ACHN (cell line): Measurements from ENCODE around the gene MECR.
"Not testable (repeated sequence)": the region's sequence is repeated elsewhere in the genome, so short reads cannot be mapped to it uniquely, and the experiment has no call there.

Experiments
- DNase-seq: peaks from one replicate; pipeline ENCODE4 v3.0.0-alpha.2; 2015
- in situ Hi-C: cut with HindIII; loops from 2 replicates; pipeline ENCODE4 v1.10.0; 2017; ENCODE audit warnings: low sequenced_read_pairs, low pct_ligation_motif_present, low pct_unique_long_range_greater_than_20kb

Gene MECR

DNA sequence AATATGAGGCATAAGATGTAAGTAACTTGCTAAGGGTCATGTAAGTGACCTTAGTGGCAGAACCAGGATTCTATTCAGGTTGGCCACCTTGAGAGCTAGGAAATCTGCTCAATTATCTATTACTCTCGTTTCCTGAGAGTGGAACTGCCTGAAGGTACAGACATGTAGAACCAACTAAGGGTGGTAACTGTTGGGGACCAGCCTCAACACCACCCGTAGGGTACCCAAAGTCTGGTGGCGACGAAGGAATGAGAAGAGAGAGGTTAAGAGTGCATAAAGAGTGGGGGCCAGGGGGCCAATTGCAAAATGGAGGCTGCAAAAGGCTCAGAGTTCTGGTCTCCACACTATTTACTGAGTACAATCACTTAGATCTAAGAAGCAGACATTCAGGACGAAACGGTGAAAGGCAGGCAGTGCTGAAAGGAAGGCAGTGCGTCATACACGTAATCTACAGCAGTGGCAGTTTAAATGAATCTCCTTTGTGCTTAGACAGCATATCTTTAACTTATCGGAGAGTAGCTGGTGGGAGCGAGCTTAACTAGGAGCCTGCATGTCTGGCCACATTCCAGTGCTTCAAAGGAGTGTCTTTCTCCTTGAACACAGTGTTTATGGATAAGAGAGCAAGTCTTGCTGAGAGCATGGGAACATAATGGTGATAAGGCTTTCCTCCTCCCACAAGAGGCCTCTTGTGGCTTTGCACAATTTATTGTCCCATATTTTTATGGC, 74.0 kb downstream of the MECR start:
- DNase-seq = no peak
- in situ Hi-C loops = no loop called here

DNA sequence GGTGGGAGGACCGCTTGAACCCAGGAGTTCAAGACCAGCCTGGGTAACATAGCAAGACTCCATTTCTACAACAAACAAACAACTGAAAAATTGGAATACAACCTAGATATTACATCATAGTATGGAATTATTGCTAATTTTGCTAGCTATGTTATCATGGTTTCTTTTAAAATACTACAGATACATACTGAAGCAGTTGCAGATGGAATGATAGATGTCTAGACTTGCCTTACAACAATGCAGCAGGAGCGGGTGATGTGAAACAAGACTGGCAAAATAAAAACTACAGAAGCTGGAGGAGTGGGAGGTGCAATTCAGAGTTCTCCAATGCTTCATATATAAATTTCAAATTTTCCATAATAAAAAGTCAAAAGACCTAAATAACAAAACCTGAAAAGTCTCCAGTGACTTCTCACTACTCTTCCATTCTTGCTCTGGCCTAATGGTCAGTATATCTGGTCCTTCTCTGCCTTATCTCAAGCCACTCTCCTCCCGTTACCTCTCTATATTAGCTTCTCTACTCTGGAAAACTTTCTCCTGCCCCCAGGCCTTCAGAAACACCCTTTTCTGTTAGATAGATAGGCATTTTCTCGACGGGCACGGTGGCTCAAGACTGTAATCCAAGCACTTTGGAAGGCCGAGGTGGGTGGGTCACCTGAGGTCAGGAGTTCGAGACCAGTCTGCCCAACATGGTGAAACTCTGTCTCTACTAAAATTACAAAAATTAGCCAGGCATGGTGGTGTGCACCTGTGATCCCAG, 78.5 kb downstream of the MECR start:
- no peak for DNase-seq
- in situ Hi-C loops = no loop called here

DNA sequence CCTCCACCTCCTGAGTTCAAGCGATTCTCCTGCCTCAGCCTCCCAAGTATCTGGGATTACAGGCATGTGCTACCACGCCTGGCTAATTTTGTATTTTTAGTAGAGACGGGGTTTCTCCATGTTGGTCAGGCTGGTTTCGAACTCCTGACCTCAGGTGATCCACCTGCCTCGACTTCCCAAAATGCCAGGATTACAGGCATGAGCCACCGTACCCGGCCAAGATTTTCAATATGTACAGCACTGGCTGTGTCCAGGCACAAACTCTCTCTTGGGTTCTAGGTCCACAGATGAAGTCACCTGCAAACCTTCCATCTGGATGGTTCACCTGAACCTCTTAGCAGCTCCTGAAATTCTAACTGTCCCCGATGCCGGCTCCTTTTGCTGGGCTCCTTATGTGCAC, 80.4 kb downstream of the MECR start:
- in situ Hi-C loops, DNase-seq: not testable (repeated sequence)

DNA sequence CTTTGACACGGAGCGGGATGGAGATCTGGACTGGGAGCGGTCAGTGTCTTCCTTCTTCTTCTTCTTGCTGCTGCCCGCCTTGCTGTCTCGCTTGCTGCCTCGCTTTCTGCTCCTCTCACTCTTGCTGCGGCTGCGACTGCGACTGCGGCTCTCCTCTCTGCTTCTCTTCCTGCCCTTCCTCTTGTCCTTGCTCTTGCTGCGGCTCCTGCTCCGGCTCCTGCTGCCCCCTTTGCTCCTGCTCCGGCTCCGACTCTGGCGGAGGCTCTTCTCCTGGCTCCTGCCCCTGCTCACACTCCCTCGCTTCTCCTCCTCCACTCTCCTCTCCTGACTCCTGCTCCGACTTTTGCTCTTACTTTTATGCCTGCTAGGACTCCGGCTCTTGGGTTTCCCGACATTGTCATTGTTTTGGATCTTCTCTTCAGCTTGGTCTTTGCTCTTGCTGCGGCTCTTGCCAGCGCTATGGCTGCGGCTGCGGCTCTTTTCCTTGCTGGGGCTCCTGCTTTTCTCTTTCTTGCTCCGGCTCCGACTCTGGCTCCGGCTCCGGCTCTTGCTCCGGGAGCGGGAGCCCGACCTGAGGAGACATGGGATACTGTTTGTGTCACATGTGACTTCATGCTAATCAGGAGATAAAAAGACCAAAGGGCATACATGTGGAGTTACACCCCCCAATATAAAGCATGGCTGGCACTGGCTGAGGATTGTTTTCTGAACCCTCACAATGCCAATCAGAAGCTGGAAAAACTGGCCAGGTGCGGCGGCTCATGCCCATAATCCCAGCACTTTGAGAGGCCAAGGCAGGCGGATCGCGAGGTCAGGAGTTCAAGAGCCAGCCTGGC, 81.9 kb downstream of the MECR start:
- in situ Hi-C loops = no loop called here
- no peak for DNase-seq

DNA sequence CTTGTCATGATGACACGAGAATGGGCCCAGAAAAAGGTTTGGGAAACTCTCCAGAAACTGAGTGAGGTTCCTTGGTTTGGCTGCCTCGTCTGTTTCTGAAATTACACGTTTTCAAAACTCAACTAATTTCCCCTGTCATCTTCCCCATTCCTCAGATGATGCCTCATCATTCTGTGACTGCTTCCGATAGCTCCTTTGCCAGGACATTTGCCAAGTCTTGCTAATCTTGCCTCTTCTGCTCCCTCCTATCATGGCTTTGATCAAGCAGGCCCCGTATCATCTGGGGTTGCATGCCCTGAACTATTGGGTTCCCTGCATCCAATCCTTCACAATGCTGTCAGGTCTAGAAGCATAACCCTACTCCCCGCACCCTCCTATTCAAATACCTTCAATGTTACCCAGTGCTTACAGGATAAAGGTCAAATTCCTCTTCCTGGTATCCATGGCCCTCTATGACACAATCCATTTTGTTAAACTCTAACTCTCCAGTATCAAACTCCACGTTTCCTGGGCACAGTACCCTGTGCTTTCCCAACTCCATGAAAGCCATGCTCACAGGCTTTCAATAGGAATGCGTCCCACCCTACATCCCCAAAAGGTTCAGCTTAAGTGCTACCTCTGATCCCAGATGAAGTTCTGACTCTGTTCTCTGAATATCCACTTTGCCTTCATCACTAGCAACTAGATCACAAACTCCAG, 84.8 kb downstream of the MECR start:
- in situ Hi-C loops = no loop called here
- DNase-seq = peak; percentile 36

DNA sequence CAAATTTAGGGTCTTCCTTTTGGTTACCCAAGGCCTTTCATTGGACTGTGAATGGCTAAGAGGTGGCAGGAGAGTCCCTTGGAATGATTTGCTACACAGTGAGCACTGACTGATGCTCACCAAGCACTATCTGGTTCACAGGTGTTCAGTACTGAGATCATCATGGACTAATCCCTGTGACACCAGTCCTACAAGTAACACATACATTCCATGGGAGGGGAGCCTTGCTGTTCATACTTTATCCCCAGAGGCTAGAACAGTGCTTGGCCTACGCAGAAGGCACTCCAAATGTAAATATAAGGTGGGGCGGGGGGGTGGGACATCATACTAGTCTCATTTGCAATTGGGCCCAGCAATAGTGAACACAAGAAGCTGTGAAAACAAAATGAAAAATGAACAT, 86.6 kb downstream of the MECR start:
- DNase-seq = no peak
- in situ Hi-C loops = no loop called here

DNA sequence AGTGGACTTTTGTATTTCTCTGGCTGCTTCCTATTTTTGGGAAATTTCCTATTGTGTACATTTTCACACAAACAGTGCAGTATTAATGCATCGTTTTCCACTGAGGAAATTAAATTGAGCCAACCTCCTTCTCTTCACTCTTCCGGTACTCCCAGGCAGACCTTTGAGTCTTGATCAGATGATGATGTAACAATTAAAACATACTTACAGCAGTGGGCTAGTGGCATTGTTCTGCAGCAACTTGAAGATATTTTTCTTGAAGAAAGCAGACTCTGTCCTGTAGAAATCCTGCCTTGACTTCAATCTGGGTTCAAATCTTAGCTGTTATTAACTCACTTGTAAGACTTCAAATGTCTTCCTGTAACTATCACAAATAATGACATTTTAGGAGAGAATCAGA, 88.0 kb downstream of the MECR start:
- in situ Hi-C loops = no loop called here
- DNase-seq = no peak
